ENCODE data around the gene SCN5A. TPM values are rescaled to one million over a fixed set of nuclear protein-coding genes. Genes with fewer than 3 reads are reported as not detected.

SCN5A gene
- total RNA-seq, 2 experiments from 2014 or later: 0.08 to 0.37 TPM

GRCh38 chr3:38608961-38609360 is 40.5 kb downstream of the SCN5A start:
- no peaks in the 10 kb centered on the region for H3K9me3 Mint-ChIP-seq (ENCODE audit: insufficient read depth)
- ChIA-PET POLR2A (no interaction called here), CTCF (no interaction called here)
- H3K27ac Mint-ChIP-seq: no peak overlapping the region
- no peaks in the 10 kb centered on the region for H3K27me3 Mint-ChIP-seq (ENCODE audit: low read depth)
- H3K4me3 Mint-ChIP-seq: no peak overlapping the region
- DNase-seq: no peak
- no peak for ATAC-seq
- H3K4me1 Mint-ChIP-seq (ENCODE audit: low read depth): no peaks in the 10 kb centered on the region
- no peaks in the 10 kb centered on the region for H3K36me3 Mint-ChIP-seq (ENCODE audit: low read depth)

GRCh38 chr3:38608086-38608775 is 41.3 kb downstream of the SCN5A start:
- ChIA-PET POLR2A (no interaction called here), CTCF (no interaction called here)
- ATAC-seq (no peak), DNase-seq (no peak)
- no peaks in the 10 kb centered on the region for H3K36me3 Mint-ChIP-seq (ENCODE audit: low read depth)
- H3K27me3 Mint-ChIP-seq (ENCODE audit: low read depth): no peaks in the 10 kb centered on the region
- no peaks in the 10 kb centered on the region for H3K4me1 Mint-ChIP-seq (ENCODE audit: low read depth)
- no peak overlapping the region for H3K4me3 Mint-ChIP-seq
- no peaks in the 10 kb centered on the region for H3K9me3 Mint-ChIP-seq (ENCODE audit: insufficient read depth)
- no peak overlapping the region for H3K27ac Mint-ChIP-seq

GRCh38 chr3:38606561-38606960 is 42.9 kb downstream of the SCN5A start:
- Mint-ChIP-seq H3K27ac (no peak overlapping the region), H3K4me3 (no peak overlapping the region), H3K9me3 (ENCODE audit: insufficient read depth) (no peaks in the 10 kb centered on the region), H3K4me1 (ENCODE audit: low read depth) (no peaks in the 10 kb centered on the region), H3K36me3 (ENCODE audit: low read depth) (no peaks in the 10 kb centered on the region), H3K27me3 (ENCODE audit: low read depth) (no peaks in the 10 kb centered on the region)
- ATAC-seq (no peak), DNase-seq (no peak)
- CTCF ChIA-PET: no interaction called here
- POLR2A ChIA-PET: no interaction called here

GRCh38 chr3:38605981-38606380 is 43.5 kb downstream of the SCN5A start:
- H3K36me3 Mint-ChIP-seq (ENCODE audit: low read depth): no peaks in the 10 kb centered on the region
- DNase-seq (no peak), ATAC-seq (no peak)
- H3K4me3 Mint-ChIP-seq: no peak overlapping the region
- POLR2A ChIA-PET: no interaction called here
- H3K9me3 Mint-ChIP-seq (ENCODE audit: insufficient read depth): no peaks in the 10 kb centered on the region
- CTCF ChIA-PET: interaction anchor here (1.2 kb wide), 1 partner anchor 85 kb away, joined by 3 read pairs; no protein-coding TSS in a partner anchor
- no peak overlapping the region for H3K27ac Mint-ChIP-seq
- no peaks in the 10 kb centered on the region for H3K27me3 Mint-ChIP-seq (ENCODE audit: low read depth)
- H3K4me1 Mint-ChIP-seq (ENCODE audit: low read depth): no peaks in the 10 kb centered on the region

DNA sequence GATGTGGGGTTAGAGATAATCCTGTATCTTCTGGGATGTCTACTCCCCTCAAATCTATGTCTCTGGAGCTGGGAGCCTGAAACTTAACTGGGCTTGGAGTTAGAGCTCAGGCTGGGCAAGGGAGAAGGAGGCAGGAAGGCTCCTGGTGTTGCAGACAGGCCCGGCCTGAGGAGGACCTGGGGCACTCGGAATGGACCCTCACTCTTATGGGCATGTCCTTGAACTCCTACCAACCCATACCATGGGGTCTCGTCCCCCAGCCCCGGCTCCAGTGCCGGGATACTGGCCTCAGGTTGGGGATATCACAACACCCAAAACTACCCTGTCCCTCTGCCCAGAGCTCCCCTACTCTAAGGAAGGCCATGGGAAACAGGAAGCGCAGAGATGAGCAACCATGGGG is 45.2 kb downstream of the SCN5A start:
- H3K9me3 Mint-ChIP-seq (ENCODE audit: insufficient read depth): no peaks in the 10 kb centered on the region
- DNase-seq: no peak
- H3K4me3 Mint-ChIP-seq: no peak overlapping the region
- CTCF ChIA-PET: no interaction called here
- no peaks in the 10 kb centered on the region for H3K27me3 Mint-ChIP-seq (ENCODE audit: low read depth)
- H3K36me3 Mint-ChIP-seq (ENCODE audit: low read depth): no peaks in the 10 kb centered on the region
- no peaks in the 10 kb centered on the region for H3K4me1 Mint-ChIP-seq (ENCODE audit: low read depth)
- no peak for ATAC-seq
- POLR2A ChIA-PET: no interaction called here
- H3K27ac Mint-ChIP-seq: no peak overlapping the region

DNA sequence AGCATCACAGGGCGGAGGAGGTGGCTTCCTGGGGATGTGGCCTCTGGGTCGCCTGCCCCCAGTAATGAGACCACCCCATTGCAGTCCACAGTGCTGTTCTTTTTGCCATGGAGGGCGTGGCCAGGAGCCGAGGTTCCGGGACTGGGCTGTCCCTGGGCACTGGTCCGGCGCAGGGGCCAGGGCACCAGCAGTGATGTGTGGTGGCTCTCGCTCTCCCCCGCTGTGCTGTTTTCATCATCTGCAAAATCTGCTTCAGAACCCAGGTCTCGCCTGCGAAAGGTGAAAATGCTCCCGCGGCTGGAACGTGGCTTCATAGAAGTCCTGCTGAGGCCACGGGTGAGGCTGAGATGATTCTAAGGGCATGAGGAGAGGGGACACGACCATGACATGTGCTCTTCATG is 45.8 kb downstream of the SCN5A start:
- ATAC-seq: no peak
- POLR2A ChIA-PET: no interaction called here

DNA sequence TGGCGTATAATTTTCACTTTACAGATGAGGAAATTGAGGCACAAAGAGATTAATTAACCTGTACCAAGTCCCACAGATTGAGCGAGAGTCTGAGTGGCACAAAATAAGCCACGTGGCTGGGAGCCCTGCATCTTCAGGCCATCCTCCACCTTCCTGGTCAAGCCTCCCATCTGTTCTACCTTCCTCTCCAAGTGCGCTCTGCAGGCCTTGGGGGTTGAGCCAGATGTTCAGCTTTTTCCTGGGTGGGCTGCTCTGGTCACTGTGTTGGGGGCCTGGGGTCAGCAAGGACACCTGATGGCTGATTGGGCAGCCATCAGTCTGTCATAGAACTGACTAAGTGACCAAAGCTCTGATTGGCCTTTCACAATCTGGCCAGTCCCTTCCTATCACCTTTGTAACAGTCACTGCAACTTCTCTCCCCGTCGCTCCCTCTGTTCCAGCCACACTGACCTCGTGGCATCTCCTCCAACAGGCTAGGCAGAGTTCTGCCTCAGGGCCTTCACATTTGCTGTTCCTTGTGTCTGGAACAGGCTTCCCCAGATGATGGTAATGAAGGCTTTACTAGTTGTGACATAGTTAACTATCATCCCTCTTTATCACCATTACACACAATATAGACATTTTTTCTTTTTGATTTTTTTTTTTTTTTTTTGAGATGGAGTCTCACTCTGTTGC is 46.8 kb downstream of the SCN5A start:
- ATAC-seq (no peak), DNase-seq (no peak)
- Mint-ChIP-seq H3K27me3 (ENCODE audit: low read depth) (no peaks in the 10 kb centered on the region), H3K27ac (no peak overlapping the region), H3K4me1 (ENCODE audit: low read depth) (no peaks in the 10 kb centered on the region), H3K4me3 (no peak overlapping the region), H3K36me3 (ENCODE audit: low read depth) (no peaks in the 10 kb centered on the region), H3K9me3 (ENCODE audit: insufficient read depth) (no peaks in the 10 kb centered on the region)
- CTCF ChIA-PET: no interaction called here
- POLR2A ChIA-PET: no interaction called here

More for the DNA sequence above, 45.8 kb downstream of the SCN5A start:
- H3K4me1 Mint-ChIP-seq (ENCODE audit: low read depth): no peaks in the 10 kb centered on the region
- no peaks in the 10 kb centered on the region for H3K36me3 Mint-ChIP-seq (ENCODE audit: low read depth)
- no peak overlapping the region for H3K27ac Mint-ChIP-seq
- CTCF ChIA-PET: no interaction called here
- H3K4me3 Mint-ChIP-seq: no peak overlapping the region
- no peaks in the 10 kb centered on the region for H3K9me3 Mint-ChIP-seq (ENCODE audit: insufficient read depth)
- no peak for DNase-seq
- H3K27me3 Mint-ChIP-seq (ENCODE audit: low read depth): no peaks in the 10 kb centered on the region

DNA sequence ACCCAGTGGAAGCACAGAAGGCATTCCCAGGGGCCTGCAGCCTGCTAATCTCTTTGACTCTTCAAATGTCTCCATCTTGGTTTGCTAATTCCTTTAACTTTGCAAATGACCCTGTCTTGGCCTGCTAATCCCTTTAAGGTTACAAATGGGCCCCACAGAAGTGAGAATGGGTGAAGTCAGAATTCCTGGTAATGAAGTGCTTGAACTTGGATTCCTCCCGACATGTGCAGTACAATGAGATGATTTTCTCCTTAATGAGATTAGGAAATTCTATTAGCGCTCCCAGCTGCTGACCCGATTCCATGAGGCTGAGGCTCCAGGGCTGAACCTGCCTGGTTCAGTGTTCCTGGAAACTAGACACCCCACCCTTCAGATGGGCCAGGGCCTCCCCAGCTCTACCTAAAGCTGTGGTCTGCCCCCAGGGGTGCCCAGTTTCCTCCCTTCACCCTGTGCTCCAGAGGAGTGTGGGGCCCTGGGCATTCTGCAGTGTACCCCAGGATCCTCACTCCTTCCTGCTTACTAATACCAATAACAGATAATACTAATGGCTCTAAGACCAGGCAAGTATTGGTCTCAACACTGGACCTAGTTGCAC is 47.4 kb downstream of the SCN5A start:
- H3K4me3 Mint-ChIP-seq: no peak overlapping the region
- ChIA-PET CTCF (no interaction called here), POLR2A (no interaction called here)
- ATAC-seq (no peak), DNase-seq (no peak)
- no peaks in the 10 kb centered on the region for H3K4me1 Mint-ChIP-seq (ENCODE audit: low read depth)
- no peaks in the 10 kb centered on the region for H3K36me3 Mint-ChIP-seq (ENCODE audit: low read depth)
- H3K9me3 Mint-ChIP-seq (ENCODE audit: insufficient read depth): no peaks in the 10 kb centered on the region
- no peak overlapping the region for H3K27ac Mint-ChIP-seq
- H3K27me3 Mint-ChIP-seq (ENCODE audit: low read depth): no peaks in the 10 kb centered on the region

DNA sequence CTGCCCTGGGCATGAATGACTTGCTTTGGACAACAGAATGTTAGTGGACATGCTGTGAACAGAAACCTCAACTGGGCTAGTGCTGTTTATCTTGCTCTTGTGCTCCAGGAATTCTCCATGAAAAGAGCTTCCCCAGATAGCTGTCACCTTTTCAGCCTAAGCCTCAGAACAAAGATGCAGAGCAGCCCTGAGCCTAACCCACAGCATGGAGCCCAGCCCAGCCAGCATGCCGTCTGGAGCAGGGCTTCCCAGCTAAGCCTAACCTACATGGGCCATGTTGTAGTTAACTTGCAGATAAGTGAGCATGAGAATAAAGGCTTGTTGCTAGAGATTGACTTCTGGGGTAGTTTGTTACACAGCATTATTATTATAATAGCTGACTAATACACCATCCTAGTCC is 48.9 kb downstream of the SCN5A start:
- no peaks in the 10 kb centered on the region for H3K9me3 Mint-ChIP-seq (ENCODE audit: insufficient read depth)
- ChIA-PET CTCF (no interaction called here), POLR2A (no interaction called here)
- ATAC-seq (no peak), DNase-seq (no peak)
- no peaks in the 10 kb centered on the region for H3K27me3 Mint-ChIP-seq (ENCODE audit: low read depth)
- no peaks in the 10 kb centered on the region for H3K36me3 Mint-ChIP-seq (ENCODE audit: low read depth)
- H3K4me3 Mint-ChIP-seq: no peak overlapping the region
- no peaks in the 10 kb centered on the region for H3K4me1 Mint-ChIP-seq (ENCODE audit: low read depth)
- no peak overlapping the region for H3K27ac Mint-ChIP-seq

DNA sequence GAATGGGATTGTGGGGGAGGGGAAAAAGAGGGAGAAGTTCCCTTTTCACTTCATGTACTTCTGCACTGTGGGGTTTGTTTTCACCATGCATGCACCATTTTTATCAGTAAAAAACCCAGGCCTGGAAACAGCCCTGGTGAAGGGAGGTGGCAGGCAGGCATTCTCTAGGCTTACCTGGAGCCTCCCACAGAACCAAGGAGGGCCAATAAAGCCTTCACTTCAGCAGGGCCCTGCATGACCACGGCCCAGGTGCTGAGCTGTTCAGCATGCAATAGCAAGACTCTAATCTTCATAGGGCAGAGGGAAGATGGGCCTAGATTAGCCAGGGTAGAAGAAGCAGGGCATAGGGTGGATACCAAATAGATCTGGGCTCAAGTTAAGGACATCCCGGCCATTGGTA is 49.6 kb downstream of the SCN5A start:
- Mint-ChIP-seq H3K4me1 (ENCODE audit: low read depth) (no peaks in the 10 kb centered on the region), H3K9me3 (ENCODE audit: insufficient read depth) (no peaks in the 10 kb centered on the region), H3K27me3 (ENCODE audit: low read depth) (peaks cover 1% of the 10 kb centered on the region), H3K27ac (no peak overlapping the region), H3K36me3 (ENCODE audit: low read depth) (no peaks in the 10 kb centered on the region), H3K4me3 (no peak overlapping the region)
- POLR2A ChIA-PET: no interaction called here
- CTCF ChIA-PET: interaction anchor here (0.7 kb wide), 1 partner anchor 380 kb away, joined by 3 read pairs; no protein-coding TSS in a partner anchor
- ATAC-seq (no peak), DNase-seq (no peak)

- Mint-ChIP-seq H3K27ac (no peak overlapping the region), H3K4me3 (no peak overlapping the region), H3K36me3 (ENCODE audit: low read depth) (no peaks in the 10 kb centered on the region), H3K4me1 (ENCODE audit: low read depth) (no peaks in the 10 kb centered on the region), H3K27me3 (ENCODE audit: low read depth) (peaks cover 5% of the 10 kb centered on the region), H3K9me3 (ENCODE audit: insufficient read depth) (no peaks in the 10 kb centered on the region)
- CTCF ChIA-PET: no interaction called here
- POLR2A ChIA-PET: no interaction called here
- ATAC-seq (no peak), DNase-seq (no peak)
These were observed 50.7 kb downstream of the SCN5A start for GRCh38 chr3:38598791-38599190.

DNA sequence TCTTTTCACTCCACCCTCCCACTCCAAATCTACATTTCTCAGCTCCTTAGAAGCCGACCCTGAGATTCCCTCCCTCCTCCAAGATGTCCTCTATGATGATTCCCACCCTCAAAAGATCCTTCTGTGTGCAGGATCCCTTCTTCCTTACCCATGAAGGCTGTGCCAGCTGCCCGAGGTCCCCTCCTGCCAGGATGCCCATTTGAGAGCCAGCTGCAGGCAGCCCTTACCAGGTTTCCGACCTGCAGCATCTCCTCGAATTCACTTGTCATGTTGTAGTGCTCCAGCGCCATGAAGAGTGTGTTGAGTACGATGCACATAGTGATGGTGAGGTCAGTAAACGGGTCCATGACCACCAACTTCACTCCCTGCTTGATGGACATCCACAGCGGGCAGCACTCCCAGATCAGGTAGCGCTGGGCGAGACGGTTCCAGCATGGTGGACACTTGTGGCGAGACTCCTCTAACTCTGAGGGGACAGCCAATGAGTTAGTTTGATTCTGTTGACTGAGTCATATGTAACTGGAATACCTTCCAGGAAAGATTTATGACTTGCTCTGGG is 51.9 kb downstream of the SCN5A start:
- H3K4me3 Mint-ChIP-seq: no peak overlapping the region
- peaks cover 5% of the 10 kb centered on the region for H3K27me3 Mint-ChIP-seq (ENCODE audit: low read depth)
- ChIA-PET POLR2A (no interaction called here), CTCF (interaction anchor here (1.0 kb wide), 1 partner anchor 76 kb away, joined by 3 read pairs; no protein-coding TSS in a partner anchor)
- H3K4me1 Mint-ChIP-seq (ENCODE audit: low read depth): no peaks in the 10 kb centered on the region
- no peaks in the 10 kb centered on the region for H3K36me3 Mint-ChIP-seq (ENCODE audit: low read depth)
- ATAC-seq (no peak), DNase-seq (no peak)
- no peak overlapping the region for H3K27ac Mint-ChIP-seq
- H3K9me3 Mint-ChIP-seq (ENCODE audit: insufficient read depth): no peaks in the 10 kb centered on the region

Measured in activated CD8-positive, alpha-beta T cell treated with anti-CD3 and anti-CD28 coated beads, Interleukin-2, amount 10 ng/mL, durations not matched to agents 7 days and 5 days (primary cell).